Fibroblast of gingiva (primary cell): ENCODE measurements around the gene ARHGEF28.
A peak's percentile ranks its signal among the peaks of the same experiment; 100 is the strongest.

ENCODE experiments used
- DNase-seq: peaks from one replicate; pipeline ENCODE4 v3.0.0-alpha.2; 2011; ENCODE audit warnings: low read depth

ARHGEF28 gene

DNA sequence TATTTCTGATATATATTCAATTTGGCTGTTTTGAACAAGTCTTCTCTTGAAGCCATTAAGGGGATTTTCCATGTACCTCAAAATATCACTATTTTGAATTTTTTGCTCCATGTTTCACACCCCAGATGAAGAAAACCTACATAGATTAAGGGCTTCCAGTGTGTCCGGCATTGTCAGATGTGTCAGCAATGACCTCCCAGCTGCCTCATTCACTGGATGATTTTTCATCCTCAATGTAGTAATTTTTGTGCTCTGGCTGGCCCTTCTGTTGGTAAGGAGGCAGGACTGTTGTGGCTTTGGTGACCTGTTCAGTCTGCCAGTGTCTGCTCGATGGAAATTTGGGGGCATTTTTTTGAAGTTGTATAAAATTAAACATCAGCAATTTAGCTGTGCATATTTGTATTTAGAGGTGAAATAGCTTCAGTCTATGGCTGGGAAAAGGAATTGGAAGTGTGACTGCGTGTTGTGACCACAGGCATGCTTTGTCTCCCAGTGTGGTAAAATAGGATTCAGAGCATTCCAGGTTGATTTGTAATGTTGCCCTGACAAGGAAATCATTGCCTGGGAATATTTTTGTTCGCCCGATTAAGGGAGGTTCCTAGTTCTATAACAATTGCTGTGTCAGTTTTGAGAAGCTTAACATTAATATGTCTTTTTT, 312.4 kb downstream of the ARHGEF28 start:
- DNase-seq: peak; percentile 85

DNA sequence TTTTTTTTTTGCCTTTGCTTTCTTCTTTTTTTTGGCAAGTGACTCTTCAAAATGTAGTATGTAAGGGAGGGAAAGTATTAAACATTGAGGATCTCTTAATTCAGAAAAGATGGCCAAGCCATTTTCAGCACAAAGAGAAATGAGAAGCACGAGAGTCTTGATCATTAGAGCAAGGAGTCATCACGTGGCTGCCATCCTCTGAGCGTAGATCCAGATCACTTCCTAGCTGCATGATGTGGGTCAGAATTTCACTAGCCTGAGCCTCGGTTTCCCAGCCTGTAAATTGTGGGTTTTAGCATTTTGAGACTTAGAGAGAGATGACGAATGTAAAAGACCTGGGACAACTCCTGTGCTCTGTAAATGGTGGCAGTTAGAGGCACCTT, 312.9 kb downstream of the ARHGEF28 start:
- no peak for DNase-seq

DNA sequence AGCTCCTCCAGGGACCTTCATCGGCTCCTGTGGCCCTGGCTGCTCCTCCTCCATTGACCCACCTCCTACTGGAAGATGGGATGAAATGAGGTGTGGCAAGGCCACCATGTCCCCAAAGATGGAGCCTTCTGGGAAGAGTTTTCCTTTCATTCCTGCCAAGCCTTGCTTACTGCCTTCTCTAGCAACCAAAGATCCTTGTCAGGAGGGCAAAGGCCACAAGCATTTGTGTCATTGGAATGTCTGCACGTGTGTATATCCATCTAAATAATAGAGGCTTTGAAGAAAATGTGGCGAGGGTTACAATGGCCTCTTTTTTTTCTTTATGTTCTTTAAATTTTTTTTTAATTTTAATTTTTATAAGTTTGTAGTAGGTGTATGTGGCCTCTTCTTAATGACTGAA, 313.6 kb downstream of the ARHGEF28 start:
- DNase-seq: no peak

DNA sequence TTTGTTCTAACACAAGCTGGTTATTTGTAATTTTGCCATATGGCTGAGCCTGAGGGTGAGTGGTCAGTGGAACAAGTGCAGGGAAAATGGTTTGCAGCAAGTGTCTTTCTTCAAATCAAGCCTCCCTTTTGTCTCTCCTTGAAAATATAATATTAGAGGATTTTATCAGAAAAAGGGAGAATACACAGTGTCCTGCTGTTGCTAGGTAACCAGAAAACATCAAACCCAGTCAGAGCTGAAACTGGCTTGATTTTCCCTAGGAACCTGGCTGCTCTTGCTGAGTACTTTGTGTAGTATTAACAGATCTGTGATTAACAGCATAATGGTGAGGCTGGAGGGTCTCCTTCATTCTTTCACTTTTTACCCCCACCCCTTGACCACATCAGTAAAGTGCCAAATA, 314.0 kb downstream of the ARHGEF28 start:
- no peak for DNase-seq

DNA sequence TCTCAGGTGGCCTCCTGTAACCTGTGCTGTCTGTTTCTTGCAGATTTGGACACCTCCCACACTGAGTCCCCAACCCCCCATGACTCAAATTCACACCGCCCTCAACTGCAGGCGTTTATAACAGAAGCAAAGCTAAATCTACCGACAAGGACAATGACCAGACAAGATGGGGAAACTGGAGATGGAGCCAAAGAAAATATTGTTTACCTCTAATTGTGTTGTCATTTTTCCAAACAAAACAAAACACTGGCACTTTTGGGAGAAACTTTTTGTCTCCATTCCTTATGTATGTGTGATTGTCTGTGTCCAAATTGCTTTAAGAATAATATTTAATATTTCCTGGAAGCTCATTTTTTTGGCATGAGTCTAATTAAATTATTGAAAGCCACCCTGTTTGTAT, 314.8 kb downstream of the ARHGEF28 start:
- DNase-seq: no peak

DNA sequence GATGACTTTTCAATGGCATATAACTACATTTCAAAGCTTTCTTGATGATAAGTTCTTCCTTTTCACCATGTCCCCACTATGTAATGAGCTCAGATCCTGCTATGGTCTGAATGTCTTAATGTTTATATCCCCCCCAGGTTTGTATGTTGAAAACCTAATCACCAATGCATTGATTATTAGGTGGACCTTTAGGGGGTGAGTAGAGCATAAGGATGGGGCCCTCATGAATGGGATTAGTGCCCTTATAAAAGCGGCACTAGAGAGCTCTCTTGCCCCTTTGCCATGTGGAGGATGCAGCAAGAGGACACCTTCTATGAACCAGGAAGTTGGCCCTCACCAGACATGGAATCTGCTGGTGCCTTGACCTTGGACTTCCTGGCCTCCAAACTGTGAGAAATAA, 316.8 kb downstream of the ARHGEF28 start:
- no peak for DNase-seq

DNA sequence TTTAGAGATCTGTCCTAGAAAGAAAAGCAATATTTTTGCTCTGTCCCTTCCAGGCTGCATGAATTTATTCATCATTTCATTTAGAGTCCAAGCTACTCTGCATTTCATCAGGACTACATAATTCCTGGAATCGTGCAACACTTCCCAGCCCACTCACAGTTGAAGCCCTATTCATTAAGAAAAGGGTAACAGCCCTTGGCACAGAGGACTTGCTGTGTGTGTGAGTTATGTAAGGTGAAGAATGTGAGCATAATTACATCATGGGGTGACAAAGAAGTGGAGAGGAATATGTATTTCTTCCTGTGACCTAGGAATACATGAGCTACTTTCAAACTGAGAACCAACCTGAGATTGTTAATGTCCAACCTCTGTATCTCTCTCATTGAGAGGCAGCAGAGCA, 317.4 kb downstream of the ARHGEF28 start:
- DNase-seq: no peak

DNA sequence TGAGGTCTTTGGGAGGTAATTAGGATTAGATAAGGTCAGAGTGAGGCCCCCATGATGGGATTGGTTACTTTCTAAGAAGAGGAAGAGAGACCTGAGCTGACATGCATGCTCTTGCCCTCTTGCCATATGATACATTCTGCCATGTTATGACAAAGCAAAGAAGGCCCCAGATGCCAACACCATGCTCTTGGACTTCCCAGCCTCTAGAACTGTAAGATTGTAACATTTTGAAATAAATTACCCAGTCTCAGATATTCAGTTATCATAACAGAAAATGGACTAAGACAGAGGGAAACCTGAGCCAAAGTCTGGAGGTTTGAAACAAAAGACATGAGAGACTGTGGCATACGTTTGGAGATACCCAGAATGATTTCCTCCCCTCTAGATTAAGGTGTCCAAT, 318.6 kb downstream of the ARHGEF28 start:
- DNase-seq: no peak

DNA sequence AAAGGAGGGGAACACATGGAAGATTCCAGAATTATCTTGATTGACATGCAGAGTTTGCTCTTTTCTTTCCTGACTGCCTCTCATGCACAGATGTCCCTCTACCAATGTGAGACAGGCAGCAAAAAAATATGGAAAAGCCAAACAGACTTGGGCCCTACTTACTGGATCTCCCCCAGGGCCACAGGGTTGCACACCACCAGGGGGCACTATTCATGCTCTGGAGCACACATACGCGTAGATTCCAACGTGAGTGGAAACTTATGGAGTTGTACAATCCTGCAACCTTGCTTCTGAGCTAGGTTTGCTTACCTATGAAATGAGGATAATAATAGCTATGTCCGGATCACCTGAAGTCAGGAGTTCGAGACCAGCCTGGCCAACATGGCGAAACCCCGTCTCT, 319.5 kb downstream of the ARHGEF28 start:
- no peak for DNase-seq

DNA sequence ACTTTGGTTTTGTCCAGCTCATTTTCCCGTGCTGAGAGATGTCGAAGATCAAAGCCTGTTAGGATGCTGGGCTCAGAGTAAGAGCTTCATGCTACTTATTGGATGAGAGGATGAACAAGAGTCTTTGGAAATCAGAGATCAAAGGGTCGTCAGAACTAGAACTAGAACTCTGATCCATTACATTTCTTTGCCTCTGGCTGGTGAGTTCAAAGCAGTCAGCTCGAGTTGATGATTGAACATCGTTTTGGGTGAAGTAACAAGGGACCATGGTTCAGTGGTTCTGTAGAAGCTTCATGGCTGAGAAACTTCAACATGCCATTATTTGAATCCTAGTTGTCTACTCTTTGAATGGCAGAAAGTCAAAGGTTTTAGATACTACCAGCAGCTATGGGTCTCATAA, 320.3 kb downstream of the ARHGEF28 start:
- DNase-seq: no peak

DNA sequence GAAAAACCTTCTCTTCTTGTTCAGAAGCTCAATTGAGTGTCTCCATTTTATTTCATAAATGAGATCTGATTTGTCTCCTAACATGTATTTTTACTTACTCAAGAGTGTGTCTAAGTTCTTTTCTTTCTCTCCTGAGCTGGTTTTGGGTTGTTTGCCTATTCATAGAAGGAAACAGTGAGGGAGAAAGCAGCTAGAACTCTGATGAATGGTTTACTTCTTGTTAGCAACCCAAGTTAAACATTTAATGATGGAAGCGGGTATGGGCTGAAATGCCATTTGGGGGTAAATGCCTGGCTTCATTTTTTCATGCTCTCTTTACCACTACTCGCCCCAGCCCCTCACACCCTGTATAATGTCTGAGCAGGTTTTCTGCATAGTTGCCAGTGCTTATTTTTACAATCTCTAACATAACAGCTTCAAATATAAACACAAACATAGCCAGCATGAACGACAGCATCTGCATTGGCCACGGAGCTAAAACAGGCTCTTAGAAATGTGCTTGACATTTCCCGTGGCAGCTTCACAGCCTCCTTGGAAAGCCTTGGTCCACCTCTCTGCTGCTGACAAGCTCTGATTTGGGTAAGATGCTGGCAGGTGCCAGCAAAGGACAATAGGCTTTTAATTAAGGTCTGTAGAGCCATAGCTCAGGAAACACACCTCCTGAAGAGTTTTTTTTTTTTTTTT, 321.1 kb downstream of the ARHGEF28 start:
- DNase-seq: no peak

DNA sequence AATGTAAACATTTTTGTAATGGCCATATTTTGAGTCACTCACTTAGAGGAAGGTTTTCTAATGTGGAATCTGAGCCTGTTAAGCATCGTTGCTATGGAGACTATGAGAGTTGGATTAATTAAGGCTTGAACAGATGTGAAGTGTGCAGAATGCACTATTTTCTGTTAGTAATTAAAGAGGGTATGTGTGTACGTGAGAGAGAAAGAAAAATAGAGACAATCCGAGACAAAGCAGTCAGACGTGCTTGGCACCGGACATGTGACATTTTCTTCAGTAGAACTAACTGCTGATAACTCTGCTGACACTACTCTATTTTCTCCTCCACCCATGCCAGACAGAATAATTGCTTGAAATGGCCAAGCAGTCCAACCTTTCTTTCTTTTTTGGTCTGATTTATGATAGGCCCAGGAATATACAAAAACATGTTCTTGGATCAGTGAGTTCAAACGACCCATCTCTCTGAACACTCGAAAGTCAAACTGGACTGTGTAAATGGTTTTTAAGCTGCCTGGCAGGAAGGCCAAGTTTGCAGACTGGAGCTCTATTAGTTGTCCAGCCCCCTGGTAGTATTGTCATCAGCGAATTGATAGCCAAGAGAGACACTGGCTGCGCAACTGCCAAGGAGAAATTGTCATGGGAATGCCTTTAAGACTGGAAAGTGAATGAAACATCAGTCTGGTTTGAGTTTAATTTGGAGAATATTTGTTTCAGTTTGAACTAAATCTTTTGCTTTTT, 322.1 kb downstream of the ARHGEF28 start:
- peak; percentile 27 for DNase-seq

DNA sequence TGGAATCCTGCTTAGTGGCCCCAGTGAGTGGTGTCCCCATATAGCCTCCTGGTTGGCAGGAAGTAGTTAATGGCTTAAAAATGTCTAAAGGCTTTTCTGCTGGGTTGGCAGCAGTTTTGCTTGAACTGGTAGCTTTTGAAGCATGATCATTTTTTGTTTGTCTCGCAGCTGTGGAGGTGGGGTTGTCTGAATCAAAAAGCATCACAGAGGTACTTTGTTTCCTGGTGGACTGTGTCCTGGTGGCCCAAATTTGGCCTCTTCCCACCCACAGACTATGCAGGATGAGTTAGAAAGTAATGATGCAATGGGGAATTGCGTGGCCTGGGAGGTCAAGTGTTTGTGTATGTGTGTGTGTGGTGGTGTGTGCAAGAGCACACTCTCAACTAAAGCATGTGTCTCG, 322.7 kb downstream of the ARHGEF28 start:
- peak; percentile 65 for DNase-seq

DNA sequence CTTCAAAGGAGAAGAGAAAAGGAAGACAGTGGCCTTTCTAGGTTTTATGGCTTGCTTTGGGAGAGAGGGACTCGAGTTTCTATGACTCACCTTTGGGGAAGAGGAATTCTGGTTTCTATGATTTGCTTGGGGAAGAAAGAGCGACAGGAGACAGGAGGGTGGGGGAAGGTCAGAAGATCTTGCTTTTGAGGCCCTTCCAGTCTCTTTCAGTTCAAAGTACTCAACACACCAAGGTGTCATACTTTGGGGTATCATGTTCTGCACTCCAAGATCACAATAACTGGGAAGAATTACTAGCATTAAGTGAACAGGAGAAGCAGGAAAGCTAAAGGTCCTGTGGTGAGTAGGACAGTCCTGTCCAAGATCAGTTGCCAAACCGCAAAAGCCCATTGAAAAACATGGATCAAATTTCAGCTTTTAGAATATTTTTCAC, 324.5 kb downstream of the ARHGEF28 start:
- no peak for DNase-seq

DNA sequence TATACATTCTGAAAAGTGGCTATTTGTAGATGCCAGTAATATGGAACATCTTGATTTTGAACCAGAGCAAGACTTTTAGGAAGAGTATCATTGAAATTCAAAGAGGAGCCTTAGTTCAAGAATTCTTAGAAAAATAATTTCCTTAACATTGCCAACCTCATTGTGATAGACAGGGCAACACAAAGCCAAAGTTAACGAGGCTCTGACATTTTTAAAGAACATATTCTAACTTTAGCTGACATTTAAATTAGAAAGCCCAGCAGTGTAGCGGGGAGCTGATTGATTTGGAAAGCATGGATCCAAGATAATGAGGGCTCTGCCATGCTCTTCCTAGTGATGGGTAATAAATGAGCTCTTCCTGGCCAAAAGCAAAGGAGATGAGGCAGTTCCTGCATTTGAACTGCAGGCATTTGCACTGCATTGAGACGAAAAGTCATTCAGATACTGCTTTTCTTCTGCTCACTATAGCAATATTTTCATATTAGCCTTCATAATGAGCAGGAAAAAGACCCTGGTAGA, 325.0 kb downstream of the ARHGEF28 start:
- no peak for DNase-seq

DNA sequence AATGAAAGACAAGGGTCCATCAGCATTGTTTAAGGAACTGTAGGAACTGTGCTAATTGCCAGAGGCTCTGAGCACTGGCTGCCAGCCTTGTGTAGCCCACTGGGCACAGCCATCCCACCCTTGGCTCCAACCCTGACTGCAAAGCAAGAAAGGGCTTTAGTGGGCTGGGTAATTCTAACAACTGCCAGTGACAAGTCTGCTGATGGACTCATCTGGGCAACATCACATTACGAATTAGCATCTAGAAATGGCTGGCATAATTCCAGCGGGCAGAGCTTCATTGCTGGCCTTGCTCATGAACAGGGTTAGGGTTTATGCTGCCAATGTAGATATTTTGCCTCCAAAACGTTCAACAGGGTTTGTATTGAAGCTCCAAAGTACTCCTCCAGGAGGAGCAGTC, 326.9 kb downstream of the ARHGEF28 start:
- DNase-seq: no peak

DNA sequence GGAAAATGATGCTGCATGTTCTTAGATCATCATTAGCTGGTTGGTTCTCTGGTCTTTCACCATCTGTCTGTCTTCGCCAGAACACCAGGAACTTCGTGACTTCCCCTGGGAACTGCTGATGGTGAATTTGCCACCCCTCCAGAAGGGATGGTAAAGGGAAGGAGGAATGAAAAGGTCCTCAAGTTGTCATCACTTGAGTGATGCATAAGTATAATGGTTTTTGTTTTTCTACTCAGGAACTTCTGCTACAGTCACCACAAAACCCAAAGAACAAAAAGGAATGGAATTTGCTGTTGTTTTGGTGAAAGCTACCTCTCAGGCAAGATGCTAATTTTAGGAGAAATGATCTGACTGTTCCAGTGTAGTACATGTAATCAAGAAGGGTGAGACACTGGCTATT, 328.4 kb downstream of the ARHGEF28 start:
- no peak for DNase-seq

DNA sequence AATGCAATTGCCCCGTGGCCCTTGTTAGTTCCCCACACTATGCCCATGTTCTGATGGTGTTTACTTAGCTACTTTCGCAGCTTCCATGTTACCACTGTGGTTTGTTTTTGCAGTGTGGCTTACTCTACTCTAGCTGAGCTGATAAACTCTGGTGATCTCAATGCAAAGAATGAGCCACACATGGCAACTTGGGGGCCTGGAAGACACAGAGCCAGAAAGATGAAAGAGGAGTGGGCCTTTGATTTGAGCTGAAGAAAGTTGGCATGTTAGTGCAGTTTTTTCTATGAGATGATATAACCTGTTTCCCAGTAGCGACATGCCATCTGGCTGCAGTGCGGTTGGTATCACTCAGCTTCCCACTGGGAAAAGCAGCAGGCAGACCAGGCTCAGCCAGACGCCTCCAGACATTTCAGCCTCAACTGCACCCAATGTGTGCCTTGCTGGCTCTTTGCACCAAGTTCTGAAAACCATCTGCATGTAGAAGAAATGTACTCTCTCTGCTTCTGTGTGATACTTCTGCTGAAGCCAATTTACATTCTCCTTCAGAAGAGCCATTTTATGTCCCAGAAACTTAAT, 329.4 kb downstream of the ARHGEF28 start:
- no peak for DNase-seq

DNA sequence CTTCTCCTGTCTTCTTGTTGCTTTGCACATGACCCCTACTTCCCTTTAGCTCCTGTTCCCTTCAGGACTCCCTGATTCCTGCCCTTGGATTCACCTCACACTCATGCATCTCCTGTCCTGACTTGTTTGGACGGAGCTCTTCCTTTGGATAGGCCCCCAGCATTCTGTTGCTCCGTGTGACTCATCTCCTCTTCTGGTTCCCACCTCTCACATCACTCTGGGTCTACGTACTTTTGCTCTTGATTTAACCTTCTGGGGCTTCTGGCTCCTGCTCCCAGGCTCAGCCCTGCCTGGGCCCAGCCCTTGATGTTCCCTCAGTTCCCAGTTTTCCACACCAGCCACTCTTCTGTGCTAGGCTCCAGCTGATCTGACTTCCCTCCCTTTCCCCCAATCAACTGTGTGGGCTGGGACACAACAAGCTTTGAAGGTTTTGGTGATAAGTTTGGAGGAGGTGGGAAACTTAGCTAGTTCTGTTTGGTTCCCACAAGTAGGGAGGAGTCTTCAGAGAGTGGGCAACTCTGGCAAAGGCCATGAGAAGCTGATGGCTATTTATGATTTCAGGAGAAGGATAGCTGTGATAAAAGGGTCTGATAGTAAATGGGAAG, 331.5 kb downstream of the ARHGEF28 start:
- DNase-seq: no peak

DNA sequence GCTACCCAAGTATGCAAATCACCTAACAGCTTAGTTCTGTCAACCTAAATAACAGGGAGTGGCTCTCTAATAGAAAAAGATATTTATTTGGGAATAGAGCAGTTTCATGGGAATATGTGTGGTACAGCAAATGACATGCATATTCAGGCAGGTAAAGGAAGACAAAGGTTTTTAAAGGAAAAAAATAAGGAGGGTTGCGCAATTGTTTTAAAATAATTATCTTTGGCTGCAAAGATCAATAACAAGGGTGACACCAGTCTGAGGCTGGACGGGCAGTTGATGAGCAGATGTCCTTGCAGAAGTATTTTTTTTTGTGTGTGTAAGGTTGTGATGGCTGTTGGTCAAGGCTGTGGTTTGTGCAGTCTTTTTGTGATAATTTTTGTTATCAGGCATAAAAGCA, 332.0 kb downstream of the ARHGEF28 start:
- no peak for DNase-seq

DNA sequence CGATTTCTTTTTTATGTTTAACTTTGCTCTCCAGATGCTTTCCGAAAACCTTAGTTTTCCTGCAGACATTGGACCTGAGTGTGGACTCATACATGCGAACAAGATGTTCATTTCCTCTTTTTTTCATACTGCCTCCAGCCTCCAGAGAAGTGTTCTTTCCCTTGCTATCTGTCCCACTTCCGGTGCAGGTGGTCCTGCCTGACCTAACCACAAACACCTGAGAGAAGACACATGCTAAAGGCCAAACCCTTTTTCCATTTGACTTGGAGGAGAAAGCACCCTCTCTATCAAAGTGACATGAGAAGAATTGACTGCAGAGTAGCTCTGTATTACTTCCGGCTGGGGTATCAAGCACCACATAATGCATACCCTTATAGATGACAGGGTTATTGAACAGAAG, 334.0 kb downstream of the ARHGEF28 start:
- DNase-seq: no peak

DNA sequence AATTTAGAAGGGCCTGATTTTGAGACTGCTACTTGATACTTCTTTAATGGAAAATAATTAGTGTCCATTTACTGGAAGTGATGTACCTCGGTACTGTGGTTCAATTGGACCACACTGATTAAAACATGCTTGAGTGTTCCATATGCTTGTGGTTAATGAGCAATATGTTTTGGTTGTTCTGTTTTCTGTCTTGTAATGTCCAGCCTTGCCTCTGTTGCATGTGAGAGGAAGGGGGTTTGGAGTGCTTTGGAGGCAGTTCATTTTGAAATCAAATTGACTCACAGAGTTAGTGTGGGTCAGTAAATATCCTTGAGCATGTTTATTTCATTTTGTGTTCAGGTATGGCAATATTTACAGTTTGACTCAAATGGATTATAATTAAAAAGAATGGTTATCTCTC, 334.4 kb downstream of the ARHGEF28 start:
- DNase-seq: no peak
